Glutamatergic neuron (in vitro differentiated cells): ENCODE measurements around the gene ELOVL4. TPM values are rescaled to one million over a fixed set of nuclear protein-coding genes. Genes with fewer than 3 reads are reported as not detected.

Experiments
- DNase-seq: peaks from one replicate; pipeline ENCODE4 v3.0.0; 2022
- H3K27ac Mint-ChIP-seq: one replicate; pipeline ENCODE4 v1.8.0; 2020; ENCODE audit warnings: mild to moderate bottlenecking, mixed read lengths, inconsistent platforms; ENCODE audit not compliant: unreplicated experiment
- H3K27me3 Mint-ChIP-seq: one replicate; pipeline ENCODE4 v1.8.0; 2020; ENCODE audit warnings: mild to moderate bottlenecking, moderate library complexity, mixed read lengths, inconsistent platforms; ENCODE audit not compliant: unreplicated experiment
- H3K36me3 Mint-ChIP-seq: one replicate; pipeline ENCODE4 v1.8.0; 2020; ENCODE audit warnings: mild to moderate bottlenecking, mixed read lengths, inconsistent platforms; ENCODE audit not compliant: unreplicated experiment
- H3K4me1 Mint-ChIP-seq: one replicate; pipeline ENCODE4 v1.8.0; 2020; ENCODE audit warnings: mild to moderate bottlenecking, low read depth, mixed read lengths, inconsistent platforms; ENCODE audit not compliant: unreplicated experiment
- H3K4me3 Mint-ChIP-seq: one replicate; pipeline ENCODE4 v1.8.0; 2020; ENCODE audit warnings: mild to moderate bottlenecking, mixed read lengths, inconsistent platforms; ENCODE audit not compliant: unreplicated experiment
- H3K9me3 Mint-ChIP-seq: one replicate; pipeline ENCODE4 v1.8.0; 2020; ENCODE audit warnings: mild to moderate bottlenecking, moderate library complexity, mixed read lengths, inconsistent platforms; ENCODE audit not compliant: unreplicated experiment
- total RNA-seq: library from RNA; stranded (reverse); fragmentation: NEBNext Ultra II Directional; extraction: Animal tissue kit (Norgen Biotek cat#: 25700); gene quantifications from one replicate; pipeline ENCODE4 v1.2.1, GENCODE V29; 2021; ENCODE audit not compliant: unreplicated experiment
- TF ChIP-seq, protein P1 (sequence below): fragments of 200-600 bp; sonication (generic); IDR thresholded peaks from one replicate; pipeline ENCODE4 v1.5.0; 2021; ENCODE audit not compliant: partially characterized antibody, unreplicated experiment

The ELOVL4 gene
- total RNA-seq, 1 donor from 2014 or later = 37.2 TPM

GRCh38 chr6:79943133-79943532, 4.2 kb downstream of the ELOVL4 start:
- Mint-ChIP-seq H3K27ac (no peak overlapping the region), H3K4me3 (peak overlapping the region; percentile 36), H3K27me3 (peaks cover 5% of the 10 kb centered on the region), H3K9me3 (peaks cover 3% of the 10 kb centered on the region), H3K4me1 (peaks cover 19% of the 10 kb centered on the region), H3K36me3 (no peaks in the 10 kb centered on the region)
- no peak for DNase-seq
- TF ChIP-seq, protein P1, sequence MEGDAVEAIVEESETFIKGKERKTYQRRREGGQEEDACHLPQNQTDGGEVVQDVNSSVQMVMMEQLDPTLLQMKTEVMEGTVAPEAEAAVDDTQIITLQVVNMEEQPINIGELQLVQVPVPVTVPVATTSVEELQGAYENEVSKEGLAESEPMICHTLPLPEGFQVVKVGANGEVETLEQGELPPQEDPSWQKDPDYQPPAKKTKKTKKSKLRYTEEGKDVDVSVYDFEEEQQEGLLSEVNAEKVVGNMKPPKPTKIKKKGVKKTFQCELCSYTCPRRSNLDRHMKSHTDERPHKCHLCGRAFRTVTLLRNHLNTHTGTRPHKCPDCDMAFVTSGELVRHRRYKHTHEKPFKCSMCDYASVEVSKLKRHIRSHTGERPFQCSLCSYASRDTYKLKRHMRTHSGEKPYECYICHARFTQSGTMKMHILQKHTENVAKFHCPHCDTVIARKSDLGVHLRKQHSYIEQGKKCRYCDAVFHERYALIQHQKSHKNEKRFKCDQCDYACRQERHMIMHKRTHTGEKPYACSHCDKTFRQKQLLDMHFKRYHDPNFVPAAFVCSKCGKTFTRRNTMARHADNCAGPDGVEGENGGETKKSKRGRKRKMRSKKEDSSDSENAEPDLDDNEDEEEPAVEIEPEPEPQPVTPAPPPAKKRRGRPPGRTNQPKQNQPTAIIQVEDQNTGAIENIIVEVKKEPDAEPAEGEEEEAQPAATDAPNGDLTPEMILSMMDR = no peak

GRCh38 chr6:79941489-79942151, 5.7 kb downstream of the ELOVL4 start:
- H3K27ac Mint-ChIP-seq = no peak overlapping the region
- H3K4me1 Mint-ChIP-seq = peaks cover 16% of the 10 kb centered on the region
- peaks cover 3% of the 10 kb centered on the region for H3K9me3 Mint-ChIP-seq
- no peaks in the 10 kb centered on the region for H3K36me3 Mint-ChIP-seq
- DNase-seq = no peak
- TF ChIP-seq, protein P1 = no peak
- peaks cover 4% of the 10 kb centered on the region for H3K27me3 Mint-ChIP-seq
- H3K4me3 Mint-ChIP-seq = no peak overlapping the region

DNA sequence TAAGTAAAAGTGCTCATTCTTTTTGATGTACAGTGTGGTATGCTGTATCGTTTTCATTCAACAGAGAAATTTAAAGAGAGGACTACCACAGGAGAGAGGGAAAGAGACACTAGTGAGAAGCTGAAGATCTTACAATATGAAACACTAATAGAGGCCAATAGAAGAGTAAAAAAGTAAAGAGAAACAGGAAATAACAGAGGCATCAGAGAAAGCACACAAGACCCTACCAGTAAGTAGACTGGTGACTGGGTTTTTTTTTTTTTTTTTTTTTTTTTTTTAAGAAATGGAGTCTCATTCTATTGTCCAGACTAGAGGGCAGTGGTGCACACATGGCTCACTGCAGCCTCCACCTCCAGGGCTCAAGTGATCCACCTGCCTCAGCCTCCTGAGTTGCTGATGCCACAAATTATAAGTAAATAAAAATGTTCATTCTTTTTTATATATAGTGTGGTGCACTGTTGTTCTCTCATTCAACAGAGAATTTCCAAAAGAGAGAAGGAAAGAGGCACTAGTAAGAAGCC, 18.8 kb downstream of the ELOVL4 start:
- H3K9me3 Mint-ChIP-seq = no peaks in the 10 kb centered on the region
- H3K4me1 Mint-ChIP-seq = peaks cover 5% of the 10 kb centered on the region
- no peak overlapping the region for H3K27ac Mint-ChIP-seq
- no peak overlapping the region for H3K4me3 Mint-ChIP-seq
- TF ChIP-seq, protein P1 = no peak
- H3K36me3 Mint-ChIP-seq = no peaks in the 10 kb centered on the region
- no peaks in the 10 kb centered on the region for H3K27me3 Mint-ChIP-seq
- DNase-seq = no peak

DNA sequence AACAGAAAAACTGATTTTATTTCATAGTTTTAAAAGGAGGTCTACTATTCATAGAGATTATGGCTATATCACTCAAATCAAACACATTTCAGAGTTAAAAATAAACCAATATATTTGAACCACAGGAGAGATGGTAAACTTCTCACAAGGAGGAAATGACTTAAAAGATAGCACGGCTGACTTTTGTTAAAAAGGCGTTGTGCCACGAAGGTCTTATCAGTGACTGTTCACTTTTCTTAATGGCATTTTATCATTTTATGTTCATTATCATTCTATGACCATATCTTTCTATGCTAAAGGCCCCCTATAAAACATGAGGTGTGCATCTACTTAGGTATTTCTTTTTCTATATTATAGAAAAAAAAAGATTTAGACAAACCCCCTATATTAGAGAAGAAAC, 19.6 kb downstream of the ELOVL4 start:
- Mint-ChIP-seq H3K27ac (no peak overlapping the region), H3K4me1 (peaks cover 5% of the 10 kb centered on the region), H3K27me3 (no peaks in the 10 kb centered on the region), H3K4me3 (no peak overlapping the region), H3K9me3 (no peaks in the 10 kb centered on the region), H3K36me3 (no peaks in the 10 kb centered on the region)
- TF ChIP-seq, protein P1 = no peak
- DNase-seq = no peak

- TF ChIP-seq, protein P1 = no peak
- no peak for DNase-seq
- Mint-ChIP-seq H3K4me3 (no peak overlapping the region), H3K9me3 (no peaks in the 10 kb centered on the region), H3K36me3 (no peaks in the 10 kb centered on the region), H3K27ac (no peak overlapping the region), H3K27me3 (no peaks in the 10 kb centered on the region), H3K4me1 (peaks cover 3% of the 10 kb centered on the region)
Observed at GRCh38 chr6:79923270-79923669, 24.1 kb downstream of the ELOVL4 start.
